Inflammatory macrophage treated with lipopolysaccharide for 4 hours (primary cell): ENCODE data around the gene CBFA2T3.
A peak's percentile ranks its signal among the peaks of the same experiment; 100 is the strongest.

Experiments
- DNase-seq: peaks from one replicate; pipeline ENCODE4 v3.0.0-alpha.2; 2020

Gene CBFA2T3

DNA sequence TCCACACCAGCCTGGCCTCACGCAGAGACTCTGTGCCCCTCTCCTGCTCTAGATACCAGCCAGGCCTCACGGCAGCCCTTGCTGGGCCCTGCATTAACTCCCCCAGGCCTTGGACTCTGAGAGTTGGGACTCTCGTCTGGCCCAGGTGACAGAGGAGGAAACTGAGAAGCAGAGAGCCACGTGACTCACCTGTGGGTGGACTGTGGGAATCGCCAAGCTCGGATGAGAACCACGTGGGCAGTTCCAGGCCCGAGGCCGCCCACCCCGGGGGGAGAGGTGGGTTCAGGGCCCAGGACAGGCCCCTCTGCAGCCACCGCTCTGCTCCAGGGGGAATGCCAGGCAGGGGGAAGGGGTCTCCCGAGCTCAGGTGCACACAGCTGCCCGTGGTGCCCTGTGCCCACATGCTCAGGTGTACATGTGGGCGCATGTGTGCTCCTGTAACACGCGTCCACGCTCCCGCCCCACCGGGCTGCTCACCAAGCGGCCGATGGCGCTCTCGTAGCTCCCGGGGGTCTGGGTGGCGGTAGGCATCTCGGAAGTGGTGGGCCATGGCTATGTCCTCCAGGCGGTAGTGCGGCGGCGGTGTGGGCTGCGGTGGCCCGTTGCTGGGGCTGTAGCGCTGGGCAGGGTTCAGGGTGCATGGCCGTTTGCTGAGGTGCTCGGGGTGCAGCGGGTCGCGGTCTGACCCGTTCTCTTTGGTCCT lies 92.3 kb downstream of the CBFA2T3 start:
- DNase-seq: no peak

DNA sequence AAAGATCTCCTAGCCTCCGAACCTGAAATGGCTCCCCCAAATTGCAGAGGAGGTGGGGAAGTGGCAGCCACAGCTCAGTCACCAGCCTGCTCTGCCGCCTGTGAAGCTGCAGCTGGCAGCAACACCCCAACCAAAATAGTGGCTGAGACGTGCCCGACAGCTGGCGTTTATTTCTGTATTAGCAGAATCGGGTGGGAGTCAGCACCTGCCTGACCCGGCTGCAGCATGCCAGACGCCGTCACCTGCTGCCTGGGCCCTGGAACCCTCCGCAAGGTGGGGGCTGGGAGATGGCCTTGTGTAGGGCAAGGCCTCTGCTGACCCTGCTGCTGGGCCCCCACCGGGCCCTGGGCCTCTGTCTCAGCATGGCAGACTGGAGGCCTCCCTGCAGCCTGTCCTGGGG lies 93.1 kb downstream of the CBFA2T3 start:
- DNase-seq: no peak

DNA sequence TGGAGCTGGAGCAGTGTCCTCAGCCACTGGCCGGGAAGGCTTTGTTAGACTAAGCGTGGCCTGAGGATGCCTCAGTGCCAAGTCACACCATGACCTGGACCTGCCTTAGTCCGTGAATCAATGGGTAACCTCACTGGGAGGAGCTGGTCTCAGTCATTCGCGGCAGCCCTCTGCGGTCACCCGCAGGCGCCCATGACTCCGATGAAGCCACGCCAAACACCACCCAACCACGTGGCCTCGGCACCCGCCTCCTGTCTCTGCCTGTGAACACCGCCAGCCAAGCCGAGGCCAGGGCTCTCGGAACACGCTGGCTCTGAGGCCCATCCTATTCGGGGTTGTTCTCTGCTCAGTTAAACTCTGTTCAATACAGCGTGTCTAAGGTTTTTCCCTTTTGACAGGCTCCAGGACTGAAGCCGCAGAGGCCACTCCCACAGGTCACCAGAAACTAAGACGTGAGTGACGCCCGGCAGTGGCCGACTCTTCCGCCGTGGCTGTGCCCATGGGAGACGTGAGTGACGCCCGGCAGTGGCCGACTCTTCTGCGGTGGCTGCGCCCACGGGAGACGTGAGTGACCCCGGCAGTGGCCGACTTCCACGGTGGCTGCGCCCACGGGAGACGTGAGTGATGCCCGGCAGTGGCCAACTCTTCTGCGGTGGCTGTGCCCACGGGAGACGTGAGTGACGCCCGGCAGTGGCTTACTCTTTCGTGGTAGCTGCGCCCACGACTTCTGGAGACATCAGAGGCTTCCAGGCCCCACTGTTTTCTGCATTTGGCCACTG lies 93.7 kb downstream of the CBFA2T3 start:
- DNase-seq: no peak

DNA sequence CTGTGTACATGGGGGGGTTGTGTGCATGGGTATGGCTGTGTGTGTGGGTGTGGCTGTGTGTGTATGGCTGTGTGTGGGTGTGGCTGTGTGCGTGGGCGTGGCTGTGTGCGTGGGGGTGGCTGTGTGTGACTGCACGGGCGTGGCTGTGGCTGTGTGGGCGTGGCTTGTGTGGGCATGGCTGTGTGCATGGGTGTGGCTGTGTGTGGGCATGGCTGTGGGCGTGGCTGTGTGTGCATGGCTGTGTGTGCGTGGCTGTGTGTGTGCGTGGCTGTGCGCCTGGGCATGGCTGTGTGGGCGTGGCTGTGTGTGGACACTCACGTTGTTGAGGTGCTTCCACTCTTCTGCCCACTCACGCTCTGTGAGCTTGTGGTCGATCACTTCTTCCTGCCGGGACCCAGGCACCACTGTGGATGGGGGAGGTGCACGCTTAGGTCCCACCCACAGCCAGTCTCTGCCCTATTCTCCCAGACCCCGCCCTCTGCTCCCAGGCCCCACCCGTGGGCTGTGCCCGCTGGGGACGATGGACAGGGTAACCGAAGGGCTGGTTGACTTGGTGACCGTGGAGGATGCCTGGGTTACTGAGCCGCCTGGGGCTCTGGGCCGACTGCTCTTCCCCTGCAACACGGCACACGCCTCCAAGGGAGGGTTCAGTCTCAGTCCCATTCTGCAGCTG lies 94.5 kb downstream of the CBFA2T3 start:
- DNase-seq: no peak

DNA sequence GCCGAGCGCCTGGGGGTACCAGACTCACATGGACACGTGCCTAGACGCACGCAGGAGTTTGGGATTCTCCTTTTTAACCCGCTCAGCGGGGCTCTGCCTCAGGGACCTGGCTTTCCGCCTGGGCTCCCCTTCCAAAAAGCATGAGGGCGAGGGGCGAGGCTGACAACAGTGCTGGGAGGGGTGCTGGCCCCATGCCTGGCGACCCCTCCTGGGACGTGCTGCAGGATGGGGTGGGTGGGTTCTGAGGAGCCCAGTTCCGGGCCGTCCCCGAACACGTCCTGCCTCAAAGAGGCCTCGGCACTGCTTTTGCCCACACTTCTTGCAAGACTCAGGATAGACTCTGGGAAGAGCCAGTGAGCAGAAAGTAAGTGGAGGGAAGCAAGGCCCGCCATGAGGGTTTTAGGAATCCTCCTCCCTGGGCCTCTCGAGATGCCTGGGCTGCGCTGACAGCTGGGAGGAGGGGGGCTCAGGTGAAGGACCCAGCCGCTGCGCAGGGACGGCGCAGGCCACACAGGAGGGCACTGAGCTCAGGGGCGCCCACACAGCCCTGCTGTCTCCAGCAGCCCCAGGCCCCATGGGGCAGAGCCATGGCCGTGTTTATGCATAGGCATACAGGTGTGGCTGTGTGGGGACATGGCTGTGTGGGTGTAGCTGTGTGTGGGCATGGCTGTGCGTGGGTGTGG lies 95.2 kb downstream of the CBFA2T3 start:
- no peak for DNase-seq

DNA sequence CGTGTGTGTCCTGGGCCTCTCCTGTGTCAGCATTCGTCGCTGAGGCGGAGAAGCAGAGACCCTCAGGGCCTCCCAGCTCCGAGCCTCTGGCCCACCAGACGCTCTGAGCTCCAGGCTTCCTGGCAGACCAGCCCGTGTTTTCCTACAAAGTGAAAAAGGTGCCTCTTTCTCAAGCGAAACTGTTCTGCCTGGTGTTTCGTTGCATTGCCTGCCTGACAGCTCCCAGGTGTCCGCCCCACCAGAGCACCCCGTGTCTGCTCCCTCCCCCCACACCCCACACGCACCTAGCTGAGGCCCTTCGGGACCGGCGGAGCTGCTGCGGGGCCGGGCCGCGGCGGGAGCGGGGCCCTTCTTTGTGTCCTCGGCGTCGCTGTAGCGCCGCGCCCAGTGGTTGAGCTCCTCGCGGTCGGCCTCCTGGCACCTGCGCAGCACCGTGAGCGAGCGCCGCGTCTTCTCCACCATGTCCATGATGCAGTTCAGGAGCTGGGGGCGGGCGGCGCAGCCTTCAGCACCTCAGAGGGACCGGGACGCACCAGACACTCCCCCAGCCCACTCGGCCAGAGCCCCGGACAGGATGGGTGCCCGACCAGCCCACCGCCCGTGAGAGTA lies 95.9 kb downstream of the CBFA2T3 start:
- no peak for DNase-seq

DNA sequence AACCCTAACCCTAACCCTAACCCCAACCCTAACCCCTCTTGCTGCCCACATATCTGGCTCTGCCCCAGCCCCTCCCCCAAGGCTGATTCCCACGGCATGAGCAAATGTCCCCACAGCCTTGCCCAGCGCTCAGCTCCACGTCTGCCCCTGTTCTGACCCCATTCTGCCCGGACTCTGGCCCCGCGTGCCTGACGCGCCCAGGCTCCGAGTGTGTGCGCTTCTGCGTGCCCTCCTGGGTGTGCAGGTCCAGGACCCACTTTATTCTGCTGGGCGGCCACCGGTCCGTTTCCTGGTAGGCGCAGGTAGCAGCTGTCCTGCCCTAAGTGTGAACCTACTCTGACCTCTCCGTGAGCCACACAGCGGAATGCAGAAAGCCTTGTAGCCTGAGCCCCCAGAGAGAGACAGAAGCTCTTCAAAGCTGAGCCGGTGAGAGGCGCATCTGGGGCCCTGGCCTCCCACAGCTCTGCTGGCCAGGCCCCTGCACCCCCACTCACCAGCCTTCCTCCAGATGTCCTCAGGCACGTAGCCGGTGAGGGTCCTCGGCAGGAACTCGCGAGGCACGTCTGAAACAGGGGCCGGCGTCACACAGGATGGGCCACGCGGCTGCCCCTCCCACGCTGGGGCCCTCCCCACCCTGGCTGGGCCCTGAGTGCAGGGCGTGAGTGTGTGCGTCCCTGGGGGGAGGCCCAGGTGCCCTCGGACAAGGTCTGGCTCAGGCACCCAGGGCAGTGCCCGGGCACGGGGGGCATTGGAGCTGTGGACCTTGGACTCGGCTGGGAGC lies 96.6 kb downstream of the CBFA2T3 start:
- no peak for DNase-seq

DNA sequence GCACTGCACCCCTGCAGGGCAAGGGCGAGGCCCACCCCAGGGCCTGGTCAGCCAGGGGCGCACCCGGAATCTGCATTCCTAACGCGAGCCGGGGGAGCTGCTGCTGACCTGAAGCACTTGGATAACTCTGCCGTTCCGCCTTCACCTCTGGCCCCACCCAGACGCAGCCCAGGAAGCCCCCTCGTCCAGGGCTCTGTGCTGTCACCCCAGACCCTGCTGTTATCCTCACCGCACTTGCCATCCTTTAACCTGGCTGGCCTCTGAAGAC lies 97.3 kb downstream of the CBFA2T3 start:
- no peak for DNase-seq

DNA sequence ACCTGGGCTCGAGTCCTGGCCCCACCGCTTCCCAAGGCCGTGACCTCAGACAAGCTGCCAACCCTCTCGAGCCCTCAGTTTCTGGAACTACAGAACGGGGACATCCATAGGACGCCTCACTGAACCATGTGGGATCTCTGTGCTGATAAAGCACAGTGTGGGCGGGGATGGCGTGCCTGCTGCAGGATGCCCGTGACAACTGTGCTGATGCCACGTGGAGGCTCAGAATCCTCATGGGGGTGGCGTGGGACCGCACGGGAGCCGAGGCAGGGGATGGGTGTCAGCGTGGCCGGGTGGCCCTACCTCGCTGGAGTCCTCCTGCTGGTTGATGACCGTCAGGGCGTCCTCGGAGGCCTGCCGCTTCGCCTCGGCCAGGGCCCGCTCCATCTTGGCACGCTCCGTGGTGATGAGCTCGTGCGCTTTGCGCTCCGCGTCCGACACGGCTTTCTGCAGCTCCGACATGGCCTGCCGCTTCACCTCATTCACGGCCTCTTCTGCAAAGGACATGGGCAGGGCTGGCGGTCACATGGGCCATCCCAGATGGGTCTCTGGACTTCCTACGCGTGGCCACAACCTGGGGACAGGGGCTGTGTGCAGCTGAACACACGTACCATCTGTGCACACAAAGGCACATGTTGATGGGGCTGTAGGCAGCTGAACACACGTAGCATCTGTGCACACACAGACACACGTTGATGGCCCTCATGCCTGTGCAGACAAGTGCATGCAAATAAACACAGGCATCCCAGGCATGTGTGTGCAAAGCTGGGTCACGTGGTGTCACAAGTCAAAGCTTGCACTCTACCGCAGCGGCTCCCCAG lies 97.8 kb downstream of the CBFA2T3 start:
- no peak for DNase-seq

DNA sequence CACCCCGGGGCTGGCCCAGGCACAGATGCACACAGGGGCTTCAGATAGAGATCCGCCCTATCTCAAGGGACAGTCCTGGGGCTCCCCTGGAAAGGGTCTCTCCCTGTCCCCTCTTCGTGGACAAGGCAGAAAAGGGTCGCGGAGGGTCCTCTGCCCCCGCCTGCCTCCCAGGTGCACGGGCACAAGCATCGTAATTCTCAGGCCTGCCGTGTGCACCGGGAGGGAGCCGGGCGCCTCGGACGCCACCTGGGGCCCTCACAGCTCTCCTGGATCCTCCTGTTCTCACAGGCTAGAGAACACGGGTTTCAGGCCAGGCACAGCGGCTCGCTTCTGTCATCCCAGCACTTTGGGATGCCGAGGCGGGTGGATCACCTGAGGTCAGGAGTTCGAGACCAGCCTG lies 98.7 kb downstream of the CBFA2T3 start:
- no peak for DNase-seq

DNA sequence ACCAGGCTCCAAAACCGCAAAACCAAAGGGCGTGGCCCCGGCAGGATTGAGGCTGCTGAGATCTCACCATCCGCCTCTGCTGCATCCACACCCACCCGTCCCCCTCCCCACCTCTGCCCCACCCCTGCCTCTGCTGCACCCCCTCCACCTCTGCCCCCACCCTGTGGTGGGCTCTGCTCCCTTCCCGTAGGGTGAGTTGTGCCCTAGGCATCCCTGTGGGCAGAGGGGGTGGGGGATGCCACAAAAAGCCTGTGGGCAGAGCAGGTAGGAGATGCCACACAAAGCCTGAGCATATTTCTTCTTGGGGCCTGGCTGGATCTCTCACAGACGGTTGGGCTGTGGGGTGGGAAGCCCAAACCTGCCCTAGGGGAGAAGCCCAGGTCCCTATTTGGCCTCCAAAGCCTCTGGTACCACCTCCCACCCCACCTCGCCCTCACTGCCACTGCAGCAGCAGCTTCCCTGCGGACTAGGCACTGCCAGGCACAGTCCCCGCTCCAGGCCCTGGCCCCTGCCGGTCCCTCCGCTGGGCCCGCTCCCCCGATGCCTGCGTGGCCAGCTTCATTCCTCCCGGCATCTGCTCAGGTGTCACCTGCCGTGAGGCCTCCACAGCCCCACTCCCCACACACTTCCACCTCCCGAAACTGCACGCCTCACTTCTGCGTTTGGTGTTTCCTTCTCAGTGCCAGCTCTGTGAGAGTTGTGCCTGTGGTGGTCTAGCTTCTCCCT lies 99.3 kb downstream of the CBFA2T3 start:
- DNase-seq: no peak

DNA sequence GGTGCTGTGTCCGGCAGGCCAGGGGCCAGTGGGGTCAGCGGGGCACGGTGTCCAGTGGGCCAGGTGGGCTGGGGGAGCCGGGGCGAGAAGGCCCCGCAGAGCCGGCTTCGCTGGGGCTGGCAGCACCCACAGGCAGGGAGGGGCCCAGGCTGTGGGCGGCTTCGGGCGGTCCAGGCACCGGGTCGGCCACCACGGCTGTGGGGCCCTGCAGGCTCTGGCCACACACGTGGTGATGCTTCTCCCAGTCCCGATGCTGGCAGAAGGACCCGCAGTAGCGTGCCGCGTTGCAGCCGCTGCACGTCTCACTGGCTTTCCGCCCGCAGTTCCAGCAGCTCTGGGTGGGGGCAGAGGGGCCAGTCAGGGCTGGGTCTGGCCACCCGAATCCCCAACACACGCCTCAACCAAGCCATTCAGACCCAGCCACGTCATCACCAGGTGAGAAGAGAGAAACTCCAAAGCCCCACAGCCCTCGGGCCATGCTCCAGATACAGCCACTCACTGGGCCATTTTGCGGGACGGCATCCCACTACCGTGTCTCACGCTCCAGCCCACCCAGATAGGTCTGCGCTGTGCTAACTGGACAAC lies 100.0 kb downstream of the CBFA2T3 start:
- no peak for DNase-seq

DNA sequence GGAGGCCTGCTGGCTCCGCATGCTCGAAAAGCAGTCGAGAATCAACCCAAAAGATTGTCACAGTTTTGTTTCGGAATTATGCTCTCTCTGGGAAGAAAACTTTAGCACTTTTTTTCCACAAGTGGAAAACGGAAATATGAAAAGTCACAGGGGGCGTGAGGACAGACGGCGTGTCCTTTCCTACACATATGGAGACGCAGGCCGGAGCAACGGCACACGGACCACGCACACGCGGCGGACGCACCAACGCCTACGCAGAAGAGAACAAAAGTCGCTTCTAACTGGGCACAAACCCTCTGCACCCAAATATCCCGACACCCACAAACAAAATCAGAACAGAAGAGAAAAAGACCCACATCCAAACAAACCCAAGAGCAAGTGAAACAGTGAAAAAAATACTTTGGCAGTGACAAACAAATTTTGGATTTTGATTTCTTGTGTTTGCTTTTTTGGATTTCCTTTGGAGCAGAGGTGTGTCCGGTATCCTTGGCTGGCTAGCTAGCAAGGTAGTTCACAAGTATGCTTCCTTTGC lies 101.2 kb downstream of the CBFA2T3 start:
- DNase-seq: no peak

DNA sequence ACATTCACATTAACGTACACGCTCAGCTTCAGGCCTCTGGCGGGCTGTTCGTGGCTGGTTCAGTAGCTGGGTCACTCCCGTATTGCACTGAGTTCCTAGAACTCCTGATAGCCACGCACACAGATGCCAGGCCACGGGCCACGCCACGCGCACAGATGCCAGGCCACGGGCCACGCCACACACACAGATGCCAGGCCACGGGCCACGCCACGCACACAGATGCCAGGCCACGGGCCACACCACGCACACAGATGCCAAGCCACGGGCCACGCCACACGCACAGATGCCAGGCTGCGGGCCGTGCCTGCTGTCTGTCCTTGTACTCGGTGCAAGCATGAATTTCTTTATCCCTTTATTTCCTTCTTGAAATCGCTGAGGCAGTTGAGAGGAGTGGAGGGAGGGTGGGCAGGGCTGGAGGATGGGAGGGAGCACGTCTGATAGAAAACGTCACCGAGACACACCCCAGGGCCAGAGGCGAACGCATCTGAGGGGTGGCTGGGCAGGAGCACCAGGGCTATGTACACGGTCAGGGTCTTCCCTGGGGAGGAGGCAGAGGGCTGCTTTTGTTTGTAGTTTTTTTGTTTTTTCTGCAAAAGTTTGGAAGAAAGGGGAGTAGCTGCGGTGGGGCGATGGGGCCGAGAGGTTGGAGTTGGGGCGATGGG lies 101.9 kb downstream of the CBFA2T3 start:
- DNase-seq: no peak

DNA sequence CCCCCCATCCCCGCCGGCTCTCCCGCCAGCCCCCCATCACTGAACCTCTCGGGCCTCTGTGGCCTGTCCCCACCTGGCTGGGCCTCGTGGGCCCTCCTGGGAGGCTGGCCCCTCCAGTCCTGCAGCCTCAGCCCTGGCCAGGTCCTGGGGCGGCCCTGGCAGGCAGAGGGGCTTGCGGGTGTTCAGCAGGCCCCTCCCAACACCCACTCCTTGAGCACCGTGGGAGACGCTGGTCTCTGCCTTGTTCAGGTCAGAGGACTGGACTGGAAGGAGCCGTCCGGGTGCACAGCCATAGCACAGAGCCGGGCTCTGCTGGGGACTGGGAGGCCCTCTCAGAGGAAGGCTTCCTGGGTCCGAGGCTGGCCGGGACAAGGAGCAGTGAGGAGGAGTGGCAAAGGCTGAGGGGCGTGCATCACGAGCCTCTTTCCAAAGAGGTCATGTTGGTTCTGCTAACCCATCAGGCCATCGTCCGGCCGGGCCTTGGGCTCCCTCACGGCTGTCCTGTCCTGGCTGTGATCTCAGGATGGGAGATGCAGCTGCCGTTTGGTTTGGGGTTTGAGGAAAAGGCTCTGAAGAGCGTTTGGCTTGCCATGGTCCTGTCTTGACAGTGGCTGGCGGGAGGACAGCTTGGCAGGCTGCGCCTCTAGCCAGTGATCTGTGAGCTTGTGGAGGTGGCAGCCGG lies 104.2 kb downstream of the CBFA2T3 start:
- DNase-seq: no peak

DNA sequence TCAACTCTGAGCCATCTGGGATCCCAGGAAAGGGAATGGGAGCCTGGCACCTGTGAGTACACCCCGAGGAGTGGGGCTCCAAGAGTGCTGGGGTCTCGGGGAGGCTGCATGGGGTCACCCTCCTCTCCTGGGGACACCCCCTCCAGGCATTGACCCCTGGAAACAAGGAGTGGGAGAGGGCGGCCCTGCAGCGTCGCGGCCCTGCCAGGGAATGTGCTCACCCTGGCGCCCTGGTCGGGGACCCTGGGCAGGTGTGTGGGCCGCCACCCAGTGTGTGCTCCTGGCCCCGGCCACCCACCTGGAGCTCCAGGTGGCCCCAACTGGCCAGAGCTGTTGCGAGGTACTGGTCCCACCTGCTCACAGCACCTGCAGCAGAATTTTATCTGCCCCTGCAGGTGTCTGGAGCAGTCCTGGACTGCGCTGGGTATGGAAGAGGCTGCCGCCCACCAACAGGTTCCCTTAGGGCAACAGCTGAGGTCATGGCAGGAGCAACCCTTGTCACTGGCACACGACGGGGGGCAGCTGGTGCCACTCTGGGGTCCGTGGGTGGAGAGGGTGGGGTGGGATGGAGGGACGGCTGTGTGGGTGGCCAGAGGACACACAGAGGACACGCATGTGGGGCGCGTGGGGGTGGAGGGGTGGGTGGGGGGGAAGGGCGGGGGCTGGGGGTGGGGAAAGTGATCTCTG lies 105.1 kb downstream of the CBFA2T3 start:
- DNase-seq: no peak

DNA sequence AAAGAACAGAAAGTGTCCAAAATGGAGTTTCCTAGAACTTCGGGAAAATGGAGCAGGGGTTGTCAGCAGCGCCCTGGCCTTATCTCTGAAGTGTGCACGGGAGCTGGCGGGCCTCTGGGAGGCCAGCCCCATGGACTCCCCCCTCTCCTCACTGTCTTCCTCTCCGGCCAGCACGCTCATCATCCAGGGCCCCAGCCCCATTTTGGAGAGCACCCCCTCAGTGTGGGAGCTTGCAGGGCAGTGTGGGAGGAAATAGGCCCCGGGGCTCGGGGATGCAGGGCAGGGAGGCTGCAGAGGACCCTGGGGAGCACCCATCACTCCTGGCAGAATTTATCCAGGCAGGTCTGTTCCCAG lies 105.7 kb downstream of the CBFA2T3 start:
- DNase-seq: no peak

DNA sequence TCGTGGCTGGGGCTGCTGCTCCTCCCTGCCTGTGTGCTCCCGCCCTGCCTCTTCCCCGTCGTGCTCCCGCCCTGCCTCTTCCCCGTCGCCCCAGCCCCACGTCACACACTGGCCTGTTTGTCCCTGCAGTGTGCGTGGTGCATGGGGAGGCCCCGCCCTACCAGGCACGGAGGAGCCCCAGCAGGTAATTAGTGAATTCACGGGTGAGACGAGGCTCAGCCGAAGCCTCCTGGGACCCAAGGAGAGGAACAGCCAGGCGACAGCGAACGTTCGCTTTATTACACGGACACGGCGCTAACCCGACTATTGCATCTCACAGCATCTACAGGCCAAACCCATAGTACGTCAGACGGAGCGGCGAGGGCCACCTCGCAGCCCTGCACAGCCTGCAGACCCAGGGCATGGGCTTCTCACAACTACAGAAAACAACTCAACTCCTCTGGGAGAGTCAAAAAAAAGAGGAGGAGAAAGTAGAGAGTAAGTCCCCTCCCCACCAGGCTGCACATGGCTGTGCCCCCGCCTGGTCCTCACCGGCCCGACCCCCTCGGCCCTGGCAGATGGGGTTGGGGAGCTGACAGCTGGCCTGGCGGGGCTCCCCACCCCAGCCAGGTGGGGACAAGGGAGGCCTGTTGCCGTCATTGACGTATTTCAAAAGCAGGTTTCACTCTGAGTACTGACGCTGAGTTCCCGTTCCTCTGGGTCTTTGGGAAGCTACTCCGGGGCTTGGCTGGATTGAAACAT lies 106.2 kb downstream of the CBFA2T3 start:
- peak; percentile 63 for DNase-seq
